ENCODE measurements around the gene PRPH2. TPM values are rescaled to one million over a fixed set of nuclear protein-coding genes. Genes with fewer than 3 reads are reported as not detected.

Gene PRPH2
- total RNA-seq, 2 experiments from 2014 or later = not detected

DNA sequence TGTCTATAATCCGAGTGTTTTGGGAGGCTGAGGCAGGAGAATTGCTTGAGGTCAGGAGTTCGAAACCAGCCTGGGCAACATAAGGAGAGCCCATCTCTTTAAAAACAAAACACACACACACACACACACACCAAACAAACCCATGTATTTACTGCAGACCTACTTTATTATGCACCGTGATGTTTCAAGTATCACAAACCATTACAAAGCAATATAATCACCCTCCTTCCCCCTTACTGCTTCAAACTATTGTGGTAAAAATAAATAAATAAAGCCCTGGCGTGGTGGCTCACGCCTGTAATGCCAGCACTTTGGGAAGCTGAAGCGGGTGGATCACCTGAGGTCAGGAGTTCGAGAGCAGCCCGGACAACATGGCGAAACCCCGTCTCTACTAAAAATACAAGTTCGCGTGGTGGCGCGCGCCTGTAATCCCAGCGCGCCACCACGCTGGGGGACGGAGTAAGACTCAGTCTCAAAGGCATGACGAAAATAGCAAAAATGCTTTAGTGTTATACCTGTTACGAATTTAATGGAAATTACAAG is 22.0 kb upstream of the PRPH2 start:
- intact Hi-C loops (cut with micrococcal nuclease; ENCODE audit: unreplicated experiment) = loop anchor here (10.0 kb wide), 2 partner anchors 720 to 1020 kb away; no protein-coding TSS in a partner anchor
- ChIA-PET POLR2A (interaction anchor here (1.4 to 14.2 kb wide), 2 partner anchors 33 to 135 kb away, joined by 3 to 494 read pairs; partner anchors contain the start of genes BICRAL and RPL7L1), CTCF (ENCODE audit: unreplicated experiment) (no interaction called here)
- H3K4me2 ChIP-seq (ENCODE audit: low read length) = peak overlapping the region; percentile 75
- H3K4me1 ChIP-seq (ENCODE audit: insufficient read depth, low read length, poor library complexity, severe bottlenecking) = peaks cover 53% of the 10 kb centered on the region
- peaks cover 20% of the 10 kb centered on the region for H3K36me3 ChIP-seq (ENCODE audit: insufficient read depth, low read length)
- H3K9me3 ChIP-seq (ENCODE audit: low read length) = no peaks in the 10 kb centered on the region
- peaks cover 9% of the 10 kb centered on the region; the same call in 1 of the 2 replicates for H4K20me1 ChIP-seq (ENCODE audit: insufficient read depth, low read length)
- H3K4me3 ChIP-seq (ENCODE audit: low read depth, low read length, poor library complexity, severe bottlenecking) = peak overlapping the region; percentile 82
- H3K9me2 ChIP-seq (ENCODE audit: insufficient read depth, low read length) = no peaks in the 10 kb centered on the region
- no TSS peak for BruUV-seq (replicated peaks)
- no peak overlapping the region for H2AFZ ChIP-seq (ENCODE audit: low read length)
- H3K27ac ChIP-seq (ENCODE audit: low read depth, low read length, poor library complexity, severe bottlenecking) = peak overlapping the region; percentile 95
- DNase-seq (ENCODE audit: low spot score) = no peak
- H3K79me2 ChIP-seq (ENCODE audit: insufficient read depth, low read depth, low read length) = peaks cover 63% of the 10 kb centered on the region
- no peak for TF ChIP-seq EZH2phosphoT487 (IDR thresholded peaks at IDR 0.05; ENCODE audit: borderline replicate concordance, low read depth, low read length)
- TF ChIP-seq, protein P1, sequence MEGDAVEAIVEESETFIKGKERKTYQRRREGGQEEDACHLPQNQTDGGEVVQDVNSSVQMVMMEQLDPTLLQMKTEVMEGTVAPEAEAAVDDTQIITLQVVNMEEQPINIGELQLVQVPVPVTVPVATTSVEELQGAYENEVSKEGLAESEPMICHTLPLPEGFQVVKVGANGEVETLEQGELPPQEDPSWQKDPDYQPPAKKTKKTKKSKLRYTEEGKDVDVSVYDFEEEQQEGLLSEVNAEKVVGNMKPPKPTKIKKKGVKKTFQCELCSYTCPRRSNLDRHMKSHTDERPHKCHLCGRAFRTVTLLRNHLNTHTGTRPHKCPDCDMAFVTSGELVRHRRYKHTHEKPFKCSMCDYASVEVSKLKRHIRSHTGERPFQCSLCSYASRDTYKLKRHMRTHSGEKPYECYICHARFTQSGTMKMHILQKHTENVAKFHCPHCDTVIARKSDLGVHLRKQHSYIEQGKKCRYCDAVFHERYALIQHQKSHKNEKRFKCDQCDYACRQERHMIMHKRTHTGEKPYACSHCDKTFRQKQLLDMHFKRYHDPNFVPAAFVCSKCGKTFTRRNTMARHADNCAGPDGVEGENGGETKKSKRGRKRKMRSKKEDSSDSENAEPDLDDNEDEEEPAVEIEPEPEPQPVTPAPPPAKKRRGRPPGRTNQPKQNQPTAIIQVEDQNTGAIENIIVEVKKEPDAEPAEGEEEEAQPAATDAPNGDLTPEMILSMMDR (conservative IDR thresholded peaks at IDR 0.05; ENCODE audit: low read length) = no peak

DNA sequence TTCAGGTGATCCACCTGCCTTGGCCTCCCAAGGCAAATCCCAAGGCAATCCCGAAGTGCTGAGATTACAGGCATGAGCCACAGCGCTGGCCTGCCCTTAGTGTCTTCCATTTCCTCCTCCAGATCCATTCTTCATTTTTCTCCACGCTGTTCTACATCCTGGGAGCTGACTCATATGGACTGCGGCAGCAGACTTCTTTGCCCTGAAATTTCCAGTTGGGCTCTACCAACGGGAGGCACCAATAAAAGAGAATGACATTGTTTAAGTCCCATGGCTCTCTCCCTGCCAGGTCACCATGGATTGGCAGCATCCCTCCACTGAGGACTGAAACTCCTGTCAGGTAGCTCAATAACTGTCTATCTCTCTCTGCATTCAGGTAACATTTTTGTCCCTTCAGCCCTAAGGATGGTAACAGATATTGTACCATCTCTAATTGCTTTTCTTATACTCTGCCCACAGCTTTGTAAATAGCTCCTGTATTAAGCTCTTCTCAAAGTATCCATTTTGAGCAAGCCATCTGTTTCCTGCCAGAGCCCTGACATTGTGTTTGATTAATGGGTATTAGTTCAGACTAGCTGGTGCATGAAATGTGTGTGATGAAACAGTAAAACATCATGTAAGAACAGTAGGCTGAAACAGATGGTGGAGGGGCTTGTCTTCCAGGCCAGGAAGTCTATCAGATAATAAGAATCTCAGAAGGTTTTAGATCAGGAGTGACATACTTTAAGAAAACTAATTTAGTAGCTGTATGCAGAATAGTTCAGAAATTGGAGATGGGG is 19.9 kb upstream of the PRPH2 start:
- Histone ChIP-seq H3K9me3 (ENCODE audit: low read length) (no peaks in the 10 kb centered on the region), H3K27ac (ENCODE audit: low read depth, low read length, poor library complexity, severe bottlenecking) (peak overlapping the region; percentile 95), H2AFZ (ENCODE audit: low read length) (no peak overlapping the region), H4K20me1 (ENCODE audit: insufficient read depth, low read length) (peaks cover 9% of the 10 kb centered on the region; the same call in 1 of the 2 replicates), H3K4me2 (ENCODE audit: low read length) (peak overlapping the region; percentile 75), H3K4me1 (ENCODE audit: insufficient read depth, low read length, poor library complexity, severe bottlenecking) (peaks cover 46% of the 10 kb centered on the region), H3K9me2 (ENCODE audit: insufficient read depth, low read length) (no peaks in the 10 kb centered on the region), H3K36me3 (ENCODE audit: insufficient read depth, low read length) (peaks cover 20% of the 10 kb centered on the region), H3K4me3 (ENCODE audit: low read depth, low read length, poor library complexity, severe bottlenecking) (peak overlapping the region; percentile 82), H3K79me2 (ENCODE audit: insufficient read depth, low read depth, low read length) (peaks cover 48% of the 10 kb centered on the region)
- POLR2A ChIA-PET = interaction anchor here (0.7 to 14.2 kb wide), 10 partner anchors 7 to 291 kb away, joined by 3 to 494 read pairs (median 4); partner anchors contain the start of gene BICRAL
- no TSS peak for BruUV-seq (replicated peaks)
- intact Hi-C loops (cut with micrococcal nuclease; ENCODE audit: unreplicated experiment) = loop anchor here (10.0 kb wide), 2 partner anchors 718 to 1018 kb away; no protein-coding TSS in a partner anchor
- TF ChIP-seq, protein P1 (conservative IDR thresholded peaks at IDR 0.05; ENCODE audit: low read length) = no peak
- no peak for TF ChIP-seq EZH2phosphoT487 (IDR thresholded peaks at IDR 0.05; ENCODE audit: borderline replicate concordance, low read depth, low read length)
- CTCF ChIA-PET (ENCODE audit: unreplicated experiment) = interaction anchor here (1.0 to 1.3 kb wide), 3 partner anchors 16 to 33 kb away, joined by 3 to 6 read pairs (median 3); no protein-coding TSS in a partner anchor
- DNase-seq (ENCODE audit: low spot score) = peak; percentile 93

Measured in OCI-LY7 (cell line).